ENCODE results near the gene SMIM8.

DNA sequence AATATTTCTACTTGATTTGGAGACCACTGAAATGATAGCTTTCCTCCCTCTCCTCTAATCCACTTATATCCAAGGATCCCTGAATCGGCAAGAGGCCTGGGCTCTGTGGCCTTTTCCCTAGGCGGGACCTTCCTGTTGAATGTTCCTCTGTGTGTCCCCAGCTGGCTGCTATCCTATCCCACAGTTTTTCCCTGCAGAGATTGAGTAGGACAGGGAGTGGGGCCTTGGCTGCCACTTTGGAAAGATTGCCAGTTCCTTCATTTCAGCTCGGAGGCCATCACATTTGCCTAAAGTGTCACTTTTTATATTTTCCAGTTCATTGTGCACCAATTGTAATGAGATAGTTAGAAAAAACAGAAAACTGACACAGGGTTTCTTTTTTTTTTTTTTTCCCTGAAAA is 38.9 kb upstream of the SMIM8 start:
- TF ChIP-seq POLR2A (IDR thresholded peaks at IDR 0.05) (no peak), POLR2AphosphoS5 (IDR thresholded peaks at IDR 0.05) (no peak), EP300 (IDR thresholded peaks at IDR 0.05) (no peak)
- TF ChIP-seq, protein P1, sequence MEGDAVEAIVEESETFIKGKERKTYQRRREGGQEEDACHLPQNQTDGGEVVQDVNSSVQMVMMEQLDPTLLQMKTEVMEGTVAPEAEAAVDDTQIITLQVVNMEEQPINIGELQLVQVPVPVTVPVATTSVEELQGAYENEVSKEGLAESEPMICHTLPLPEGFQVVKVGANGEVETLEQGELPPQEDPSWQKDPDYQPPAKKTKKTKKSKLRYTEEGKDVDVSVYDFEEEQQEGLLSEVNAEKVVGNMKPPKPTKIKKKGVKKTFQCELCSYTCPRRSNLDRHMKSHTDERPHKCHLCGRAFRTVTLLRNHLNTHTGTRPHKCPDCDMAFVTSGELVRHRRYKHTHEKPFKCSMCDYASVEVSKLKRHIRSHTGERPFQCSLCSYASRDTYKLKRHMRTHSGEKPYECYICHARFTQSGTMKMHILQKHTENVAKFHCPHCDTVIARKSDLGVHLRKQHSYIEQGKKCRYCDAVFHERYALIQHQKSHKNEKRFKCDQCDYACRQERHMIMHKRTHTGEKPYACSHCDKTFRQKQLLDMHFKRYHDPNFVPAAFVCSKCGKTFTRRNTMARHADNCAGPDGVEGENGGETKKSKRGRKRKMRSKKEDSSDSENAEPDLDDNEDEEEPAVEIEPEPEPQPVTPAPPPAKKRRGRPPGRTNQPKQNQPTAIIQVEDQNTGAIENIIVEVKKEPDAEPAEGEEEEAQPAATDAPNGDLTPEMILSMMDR (IDR thresholded peaks at IDR 0.05), result no peak

Measured in sigmoid colon (tissue), 4 donors.